Trophoblast cell (in vitro differentiated cells and primary cell): Measurements from ENCODE around the gene PRDX3.

Source experiments
- DNase-seq, 2 donors: peaks; one replicate each; pipeline ENCODE4 v3.0.0-alpha.2; 2016
- H2AFZ ChIP-seq: 2 replicates; pipeline ENCODE4 v1.6.1; 2013; ENCODE audit warnings: low read length, moderate library complexity, mild to moderate bottlenecking; ENCODE audit not compliant: insufficient read depth, poor library complexity
- H2AK5ac ChIP-seq: 2 replicates; pipeline ENCODE4 v1.6.1; 2013; ENCODE audit warnings: mild to moderate bottlenecking, low read length
- H2BK120ac ChIP-seq: 2 replicates; pipeline ENCODE4 v1.6.1; 2013; ENCODE audit warnings: low read length, mild to moderate bottlenecking, moderate library complexity; ENCODE audit not compliant: insufficient read depth, poor library complexity
- H2BK12ac ChIP-seq: 2 replicates; pipeline ENCODE4 v1.6.1; 2013; ENCODE audit warnings: mild to moderate bottlenecking, low read length, moderate library complexity
- H2BK5ac ChIP-seq: 2 replicates; pipeline ENCODE4 v1.6.1; 2013; ENCODE audit warnings: low read length, low read depth, moderate library complexity, mild to moderate bottlenecking; ENCODE audit not compliant: poor library complexity
- H3K14ac ChIP-seq: 2 replicates; pipeline ENCODE4 v1.6.1; 2013; ENCODE audit warnings: mild to moderate bottlenecking, low read length
- H3K18ac ChIP-seq: 2 replicates; pipeline ENCODE4 v1.6.1; 2013; ENCODE audit warnings: mild to moderate bottlenecking, low read length
- H3K23ac ChIP-seq: 2 replicates; pipeline ENCODE4 v1.6.1; 2013; ENCODE audit warnings: low read length
- H3K27ac ChIP-seq: 2 replicates; pipeline ENCODE4 v1.5.1; 2013; ENCODE audit warnings: low read depth, mild to moderate bottlenecking, inconsistent platforms, low read length, moderate library complexity
- H3K27me3 ChIP-seq: 2 replicates; pipeline ENCODE4 v1.6.1; 2013; ENCODE audit warnings: inconsistent platforms, mild to moderate bottlenecking, low read length, moderate library complexity; ENCODE audit not compliant: insufficient read depth
- H3K36me3 ChIP-seq, 2 experiments: 1 replicate in 1 of 2; 2 replicates in 1 of 2; pipeline ENCODE4 v1.6.1; 2013; ENCODE audit warnings: low read length in 2 of 2, mild to moderate bottlenecking in 2 of 2, moderate library complexity in 1 of 2; ENCODE audit not compliant: insufficient read depth in 2 of 2, control insufficient read depth in 1 of 2
- H3K4ac ChIP-seq: 2 replicates; pipeline ENCODE4 v1.6.1; 2013; ENCODE audit warnings: low read depth, mild to moderate bottlenecking, low read length, moderate library complexity
- H3K4me1 ChIP-seq, 2 experiments: 1 replicate in 1 of 2; 2 replicates in 1 of 2; pipeline ENCODE4 v1.6.1; 2013; ENCODE audit warnings: low read length in 2 of 2, mild to moderate bottlenecking in 2 of 2, moderate library complexity in 1 of 2; ENCODE audit not compliant: insufficient read depth in 2 of 2, control insufficient read depth in 1 of 2
- H3K4me2 ChIP-seq: 2 replicates; pipeline ENCODE4 v1.6.1; 2013; ENCODE audit warnings: inconsistent platforms, mild to moderate bottlenecking, low read length, moderate library complexity
- H3K4me3 ChIP-seq: 2 replicates; pipeline ENCODE4 v1.5.1; 2013; ENCODE audit warnings: mild to moderate bottlenecking, low read depth, low read length, inconsistent platforms
- H3K79me1 ChIP-seq: one replicate; pipeline ENCODE4 v1.6.1; 2013; ENCODE audit warnings: low read length
- H3K79me2 ChIP-seq: 2 replicates; pipeline ENCODE4 v1.6.1; 2013; ENCODE audit warnings: low read length, mild to moderate bottlenecking; ENCODE audit not compliant: control insufficient read depth, insufficient read depth, poor library complexity
- H3K9ac ChIP-seq: 2 replicates; pipeline ENCODE4 v1.6.1; 2013; ENCODE audit warnings: mild to moderate bottlenecking, low read length
- H3K9me3 ChIP-seq: 2 replicates; pipeline ENCODE4 v1.6.1; 2013; ENCODE audit warnings: low read depth, mild to moderate bottlenecking, control low read depth, inconsistent platforms, low read length; ENCODE audit not compliant: insufficient read depth
- H4K12ac ChIP-seq: 2 replicates; pipeline ENCODE4 v1.6.1; 2013; ENCODE audit warnings: low read depth, mild to moderate bottlenecking, low read length, moderate library complexity
- H4K8ac ChIP-seq: 2 replicates; pipeline ENCODE4 v1.6.1; 2013; ENCODE audit warnings: low read depth, mild to moderate bottlenecking, low read length, moderate library complexity
- H4K91ac ChIP-seq: one replicate; pipeline ENCODE4 v1.6.1; 2013; ENCODE audit warnings: low read depth, mild to moderate bottlenecking, low read length, moderate library complexity
- WGBS: extraction: QIAGEN DNeasy Blood & Tissue Kit; methylation state at CpG from one replicate; pipeline ENCODE4 v1.1.7; 2013; ENCODE audit warnings: missing lambda C conversion rate; ENCODE audit not compliant: insufficient read length, insufficient coverage; ENCODE audit errors: extremely low coverage; 5-methylcytosine and 5-hydroxymethylcytosine counted together

Gene PRDX3

DNA sequence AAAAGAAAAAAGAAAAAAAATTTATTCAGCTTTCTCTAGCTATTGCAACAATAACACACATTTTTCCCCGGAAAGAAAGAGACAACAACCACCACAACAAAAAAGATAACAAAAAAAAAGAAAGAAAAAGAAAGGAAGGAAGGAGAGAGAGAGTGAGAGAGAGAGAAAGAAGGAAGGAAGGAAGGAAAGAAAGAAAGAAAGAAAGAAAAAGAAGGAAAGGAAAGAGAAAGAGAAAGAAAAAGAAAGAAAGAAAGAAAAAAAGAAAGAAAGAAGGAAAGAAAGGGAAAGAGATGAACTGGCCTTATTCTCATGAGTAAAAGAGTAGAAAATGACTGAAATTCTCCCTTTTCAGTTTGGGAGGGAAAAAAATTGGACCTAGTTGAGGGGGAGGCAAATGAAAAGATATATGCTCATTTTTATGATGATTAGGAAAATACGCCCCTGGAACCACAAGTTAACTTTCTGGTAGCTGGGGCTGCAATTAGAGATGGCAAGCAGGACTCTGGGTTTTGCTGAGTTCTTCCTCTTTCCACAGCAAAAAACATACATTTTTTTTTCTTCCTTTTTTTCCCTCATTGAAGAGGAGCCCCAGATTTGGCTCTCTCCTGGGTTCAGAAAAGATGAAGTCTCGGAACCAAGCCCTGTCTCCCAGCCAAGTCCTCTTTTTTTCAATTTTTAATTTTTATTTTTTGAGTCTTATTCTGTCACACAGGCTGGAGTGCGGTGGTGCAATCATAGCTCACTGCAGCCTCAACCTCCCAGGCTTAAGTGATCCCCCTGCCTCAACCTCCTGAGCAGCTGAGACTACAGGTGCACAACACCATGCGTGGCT is 12.6 kb upstream of the PRDX3 start:
- H3K9me3 ChIP-seq = no peaks in the 10 kb centered on the region
- no peak overlapping the region for H4K12ac ChIP-seq
- no peak overlapping the region for H3K4me2 ChIP-seq
- no peaks in the 10 kb centered on the region for H3K27me3 ChIP-seq
- no peak for DNase-seq
- no peak overlapping the region for H3K14ac ChIP-seq
- no peak overlapping the region for H3K4ac ChIP-seq
- no peak overlapping the region for H2AK5ac ChIP-seq
- no peak overlapping the region for H3K27ac ChIP-seq
- WGBS = no CpG with 5 or more reads among the region's 5 CpGs
- peaks cover 7 to 9% of the 10 kb centered on the region in 2 experiments for H3K4me1 ChIP-seq
- H2AFZ ChIP-seq = no peak overlapping the region
- H3K23ac ChIP-seq = no peak overlapping the region
- H3K79me1 ChIP-seq = peaks cover 4% of the 10 kb centered on the region
- H2BK5ac ChIP-seq = no peak overlapping the region
- H3K18ac ChIP-seq = no peak overlapping the region
- no peak overlapping the region for H3K9ac ChIP-seq
- H3K4me3 ChIP-seq = no peak overlapping the region
- H3K79me2 ChIP-seq = no peaks in the 10 kb centered on the region
- H2BK12ac ChIP-seq = no peak overlapping the region
- H4K91ac ChIP-seq = no peak overlapping the region
- no peak overlapping the region for H2BK120ac ChIP-seq
- H4K8ac ChIP-seq = no peak overlapping the region
- H3K36me3 ChIP-seq = no peaks in the 10 kb centered on the region

DNA sequence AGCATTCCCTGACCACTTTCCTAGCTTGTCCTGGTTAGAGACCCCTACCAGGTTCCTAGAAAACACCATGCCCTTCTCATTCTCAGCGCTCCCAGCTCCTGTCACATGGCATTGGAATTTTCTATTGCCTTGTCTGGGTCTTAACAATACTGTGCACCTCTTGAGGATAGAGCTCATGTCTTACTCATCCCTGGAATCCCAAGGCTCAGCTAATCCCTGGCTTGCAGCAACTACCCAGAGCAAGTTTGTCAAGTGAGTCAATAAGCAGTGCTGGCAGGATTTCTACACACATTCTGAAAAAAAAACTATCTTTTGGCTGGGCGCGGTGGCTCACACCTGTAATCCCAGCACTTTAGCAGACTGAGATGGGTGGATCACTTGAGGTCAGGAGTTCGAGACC is 11.7 kb upstream of the PRDX3 start:
- peaks cover 4% of the 10 kb centered on the region for H3K79me1 ChIP-seq
- WGBS = no CpG with 5 or more reads among the region's 4 CpGs

DNA sequence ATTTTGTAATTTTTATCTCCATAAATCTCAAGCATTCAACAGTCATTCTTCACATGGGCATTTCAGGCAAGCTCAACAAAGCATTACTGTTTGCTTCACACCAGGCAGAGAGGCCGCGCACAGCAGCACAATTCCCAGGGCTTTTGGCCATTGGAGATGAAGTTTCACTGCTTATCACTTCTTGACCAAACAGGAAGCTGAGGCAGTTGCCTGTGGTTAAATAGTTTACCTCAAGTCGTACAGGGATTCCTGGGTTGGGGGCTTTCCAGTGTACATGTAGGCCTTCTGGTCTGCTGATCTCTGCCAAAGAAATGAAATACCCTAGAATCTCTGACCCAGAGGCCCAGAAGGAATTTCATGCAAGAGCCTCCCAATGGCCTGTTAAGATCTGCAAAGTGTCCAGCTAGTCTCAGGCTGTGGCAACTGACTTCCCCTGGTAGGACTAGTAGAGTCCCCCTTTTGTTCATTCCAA is 11.2 kb upstream of the PRDX3 start:
- H3K4me3 ChIP-seq = no peak overlapping the region
- no peak overlapping the region for H3K23ac ChIP-seq
- H3K27ac ChIP-seq = peak overlapping the region; percentile 83
- peak overlapping the region; percentile 79 for H2BK120ac ChIP-seq
- no CpG with 5 or more reads among the region's 3 CpGs for WGBS
- no peaks in the 10 kb centered on the region for H3K9me3 ChIP-seq
- H2AFZ ChIP-seq = no peak overlapping the region
- no peak overlapping the region for H3K4ac ChIP-seq
- no peak overlapping the region for H3K18ac ChIP-seq
- H3K79me2 ChIP-seq = no peaks in the 10 kb centered on the region
- no peak overlapping the region for H3K9ac ChIP-seq
- H4K8ac ChIP-seq = no peak overlapping the region
- peak; percentile 23 to 60 for DNase-seq
- no peaks in the 10 kb centered on the region for H3K36me3 ChIP-seq
- peaks cover 4% of the 10 kb centered on the region for H3K79me1 ChIP-seq
- H3K4me2 ChIP-seq = peak overlapping the region; percentile 39
- no peak overlapping the region for H2BK12ac ChIP-seq
- peak overlapping the region; percentile 67 for H3K14ac ChIP-seq
- no peaks in the 10 kb centered on the region for H3K27me3 ChIP-seq
- peak overlapping the region; percentile 16 for H2BK5ac ChIP-seq
- no peak overlapping the region for H4K91ac ChIP-seq
- H3K4me1 ChIP-seq = peaks cover 7 to 9% of the 10 kb centered on the region in 2 experiments
- H2AK5ac ChIP-seq = no peak overlapping the region
- no peak overlapping the region for H4K12ac ChIP-seq

More for the DNA sequence above, 11.7 kb upstream of the PRDX3 start:
- Histone ChIP-seq H4K91ac (no peak overlapping the region), H4K8ac (no peak overlapping the region), H3K27ac (peak overlapping the region; percentile 83), H3K79me2 (no peaks in the 10 kb centered on the region), H4K12ac (no peak overlapping the region), H3K4me1 (peaks cover 7 to 9% of the 10 kb centered on the region in 2 experiments), H3K36me3 (no peaks in the 10 kb centered on the region), H3K23ac (no peak overlapping the region), H2BK5ac (no peak overlapping the region), H2BK120ac (peak overlapping the region; percentile 79), H3K18ac (no peak overlapping the region), H3K14ac (no peak overlapping the region), H3K4ac (no peak overlapping the region), H3K4me3 (no peak overlapping the region), H2BK12ac (no peak overlapping the region), H2AFZ (no peak overlapping the region), H3K9me3 (no peaks in the 10 kb centered on the region), H3K27me3 (no peaks in the 10 kb centered on the region), H3K9ac (no peak overlapping the region), H2AK5ac (no peak overlapping the region), H3K4me2 (peak overlapping the region; percentile 39)
- DNase-seq = peak; percentile 93 to 97

DNA sequence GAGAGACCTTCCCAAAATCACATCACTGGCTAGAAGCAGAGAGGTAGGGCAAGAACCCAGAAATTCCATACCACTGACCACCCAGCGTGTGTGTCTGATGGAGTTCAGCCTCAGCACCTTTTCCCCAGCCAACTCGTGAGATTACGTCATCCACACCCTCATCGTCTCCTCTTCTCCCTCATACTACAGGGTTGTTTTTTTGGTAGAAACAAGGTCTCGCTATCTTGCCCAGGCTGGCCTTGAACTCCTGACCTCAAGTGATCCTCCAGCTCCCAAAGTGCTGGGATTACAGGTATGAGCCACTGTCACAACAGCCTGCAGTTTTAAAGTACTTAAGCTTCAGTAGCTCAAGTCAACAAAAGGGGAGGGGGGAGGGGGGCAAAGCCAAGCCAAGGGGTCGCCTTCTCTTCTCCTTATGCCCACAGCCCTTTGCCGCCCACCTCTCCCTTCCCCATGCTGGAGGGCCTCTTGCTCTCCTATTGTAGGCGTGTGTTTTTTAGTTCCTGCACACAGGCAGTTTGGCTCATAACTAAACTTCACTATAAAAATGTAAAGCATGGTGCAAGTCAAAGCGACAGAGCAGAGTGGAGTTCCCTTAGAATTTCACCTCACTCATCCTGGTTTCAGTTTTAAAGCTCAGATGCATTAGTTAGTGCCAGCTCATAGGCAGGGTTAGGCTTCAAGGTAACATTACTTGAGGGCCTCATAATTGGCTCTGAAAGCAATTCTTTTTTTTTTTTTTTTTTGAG is 5.2 kb upstream of the PRDX3 start:
- H3K23ac ChIP-seq = no peak overlapping the region
- H3K4me1 ChIP-seq = no peaks in the 10 kb centered on the region
- H3K4me2 ChIP-seq = no peak overlapping the region
- no peak overlapping the region for H4K8ac ChIP-seq
- H3K79me1 ChIP-seq = peaks cover 1% of the 10 kb centered on the region
- peak in 1 of 2 donors; percentile 30 for DNase-seq
- no CpG with 5 or more reads among the region's 9 CpGs for WGBS
- no peak overlapping the region for H2BK12ac ChIP-seq
- H3K27me3 ChIP-seq = no peaks in the 10 kb centered on the region
- H3K4me3 ChIP-seq = no peak overlapping the region
- H3K79me2 ChIP-seq = no peaks in the 10 kb centered on the region
- no peak overlapping the region for H3K4ac ChIP-seq
- no peak overlapping the region for H3K14ac ChIP-seq
- H4K12ac ChIP-seq = no peak overlapping the region
- H2AFZ ChIP-seq = no peak overlapping the region
- peak overlapping the region; percentile 72 for H3K9ac ChIP-seq
- H2BK120ac ChIP-seq = no peak overlapping the region
- no peak overlapping the region for H4K91ac ChIP-seq
- H3K18ac ChIP-seq = no peak overlapping the region
- no peaks in the 10 kb centered on the region for H3K9me3 ChIP-seq
- H3K36me3 ChIP-seq = no peaks in the 10 kb centered on the region
- no peak overlapping the region for H3K27ac ChIP-seq
- H2BK5ac ChIP-seq = no peak overlapping the region
- H2AK5ac ChIP-seq = no peak overlapping the region
